ENCODE results near the gene RASAL1.

Gene RASAL1

GRCh38 chr12:113070117-113070906 lies 65.2 kb downstream of the RASAL1 start:
- DNase-seq, result no peak

DNA sequence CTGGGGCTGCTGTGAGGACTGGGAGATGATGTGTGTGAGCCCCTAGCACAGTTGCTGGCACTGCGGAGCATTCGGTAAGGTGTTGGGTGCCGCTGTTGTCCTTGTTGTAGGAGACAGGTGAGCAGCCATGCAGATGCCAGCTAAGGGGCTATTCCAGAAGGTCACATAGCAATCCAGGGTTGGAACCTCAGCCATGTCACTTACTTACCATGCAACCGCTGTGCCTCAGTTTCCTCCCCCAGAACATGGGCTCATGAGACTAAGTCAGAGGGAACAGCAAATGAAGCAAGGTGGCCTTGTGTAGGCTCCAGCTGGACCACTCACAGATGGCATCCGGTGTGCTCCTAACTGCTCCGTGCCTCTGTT lies 65.8 kb downstream of the RASAL1 start:
- DNase-seq, result no peak

DNA sequence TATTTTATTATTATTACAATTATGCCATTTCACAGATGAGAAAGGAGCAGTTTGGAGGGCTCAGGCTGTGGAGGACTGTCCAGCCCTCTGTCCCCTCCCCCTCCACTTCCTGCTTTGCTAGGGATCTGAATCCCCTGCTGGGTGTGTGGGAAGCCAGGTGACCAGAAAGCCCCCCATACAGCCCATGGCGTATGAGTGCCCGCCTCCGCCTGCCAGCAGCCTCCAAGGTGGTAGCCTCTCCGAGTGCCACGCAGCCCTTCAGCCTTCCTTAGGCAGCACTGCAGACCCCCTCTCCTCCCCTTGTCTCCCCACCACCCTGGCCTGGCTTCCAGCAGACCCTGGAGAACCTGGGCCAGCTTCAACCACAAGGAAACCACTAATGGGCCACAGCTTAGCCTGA lies 66.4 kb downstream of the RASAL1 start:
- DNase-seq, result no peak

- no peak for DNase-seq
Observed at GRCh38 chr12:113067987-113068935, 67.3 kb downstream of the RASAL1 start.

DNA sequence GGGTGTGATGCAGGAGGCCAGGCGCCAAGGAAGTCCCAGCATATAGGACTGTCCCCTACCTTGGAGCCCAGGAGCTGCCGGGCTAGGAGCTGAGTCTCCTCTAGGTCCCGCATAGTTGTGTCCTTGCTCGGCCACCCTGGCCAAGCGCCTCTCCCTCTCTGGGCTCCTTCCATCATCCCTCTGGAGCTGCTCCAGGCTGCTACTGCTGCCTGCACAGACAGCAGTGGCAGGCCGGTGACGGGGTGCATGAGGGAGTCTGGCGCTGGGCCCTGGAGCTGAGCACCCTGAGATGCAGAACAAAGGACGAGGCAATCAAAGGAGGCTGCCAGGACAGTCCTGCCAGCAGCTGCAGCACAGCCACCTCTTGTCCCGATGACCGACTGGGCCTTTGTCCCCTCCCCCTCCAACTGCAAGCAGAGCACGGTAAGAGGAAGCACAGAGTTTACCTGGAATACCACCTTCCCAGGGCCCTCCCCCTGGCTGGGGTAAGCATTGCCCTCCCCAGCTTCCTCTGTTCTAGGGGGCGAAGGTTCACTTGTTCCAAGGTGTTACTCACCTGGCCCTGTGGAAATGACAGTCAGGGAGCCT lies 68.7 kb downstream of the RASAL1 start:
- DNase-seq, result no peak

- no peak for DNase-seq
Observed at GRCh38 chr12:113065126-113066007, 70.2 kb downstream of the RASAL1 start.

DNA sequence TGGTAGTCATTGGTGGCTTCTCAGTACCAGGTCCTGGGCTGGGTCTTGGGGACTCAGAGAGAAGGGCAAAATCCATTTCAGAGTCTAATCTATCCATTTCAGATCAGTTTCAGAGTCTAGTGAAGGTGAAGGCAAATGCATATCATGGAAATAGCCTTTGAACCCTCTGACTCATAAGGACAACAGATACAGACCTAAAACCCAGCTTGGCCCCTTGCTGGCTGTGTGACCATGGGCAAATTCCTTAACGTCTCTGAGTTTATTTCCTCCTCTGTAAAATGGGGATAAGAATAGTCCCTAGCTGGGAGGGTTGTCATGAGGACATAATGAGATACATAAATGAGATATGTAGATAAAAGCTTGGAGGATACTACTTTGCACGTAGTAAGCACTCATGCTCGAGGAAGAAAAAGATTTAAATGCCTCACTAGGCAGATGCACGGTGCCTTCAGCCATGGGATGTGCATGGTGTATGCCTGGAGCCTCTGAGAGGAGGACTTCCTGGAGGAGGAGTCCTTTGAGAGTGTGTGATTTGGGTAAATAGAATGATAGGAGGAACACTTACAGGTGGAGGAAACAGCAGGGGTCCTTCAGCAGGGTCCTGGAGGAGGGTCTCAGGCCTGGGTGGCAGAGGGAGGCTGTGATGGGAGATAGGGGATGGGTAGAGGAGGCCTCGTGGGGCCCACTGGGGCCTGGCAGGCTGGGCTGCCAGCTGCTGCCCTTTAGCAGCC lies 71.0 kb downstream of the RASAL1 start:
- no peak for DNase-seq

DNA sequence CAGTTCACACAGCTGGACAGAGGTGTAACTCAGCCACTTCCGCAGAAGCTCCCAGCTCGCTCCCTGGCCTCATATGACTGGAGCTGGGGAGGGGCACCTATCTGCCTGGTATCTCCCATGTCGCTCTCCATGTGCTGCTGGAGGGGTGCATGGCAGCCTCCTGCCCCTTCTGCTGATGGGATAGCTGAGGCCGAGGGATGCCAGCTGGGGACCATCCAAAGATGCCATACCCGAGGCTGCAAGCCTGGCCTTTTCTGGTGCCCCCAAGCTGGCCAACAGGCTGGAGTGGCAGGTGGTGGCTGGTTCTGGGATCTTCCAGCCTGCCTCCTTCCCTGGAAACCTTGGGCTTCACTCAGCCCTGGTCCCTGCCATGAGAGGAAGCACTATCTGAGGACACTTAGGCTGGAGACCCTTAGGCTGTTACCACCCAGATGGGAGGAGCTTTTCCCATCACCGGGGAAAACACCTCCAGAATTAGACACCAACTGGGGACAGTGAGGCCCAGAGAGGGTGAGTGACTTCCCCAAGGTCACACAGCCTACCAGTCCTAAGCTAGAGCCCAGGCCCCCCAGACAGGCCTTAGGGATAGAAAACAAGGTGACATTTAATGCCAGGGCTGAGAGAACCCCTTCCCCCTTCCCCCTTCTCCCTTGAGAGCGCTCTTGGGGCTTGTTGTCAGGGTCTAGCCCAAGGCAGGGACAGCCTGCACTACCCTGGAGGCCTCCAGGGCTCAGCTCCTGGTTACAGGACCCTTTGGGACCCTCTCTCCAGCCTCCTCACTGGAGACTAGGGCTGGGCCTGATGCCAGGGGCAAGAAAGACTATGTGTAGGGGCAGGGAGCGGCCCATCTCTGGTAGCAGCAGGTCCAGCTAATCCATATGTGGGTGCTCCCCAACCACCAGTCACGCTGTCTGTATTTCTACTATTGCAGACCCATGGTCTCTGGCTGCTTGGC lies 71.9 kb downstream of the RASAL1 start:
- no peak for DNase-seq

DNA sequence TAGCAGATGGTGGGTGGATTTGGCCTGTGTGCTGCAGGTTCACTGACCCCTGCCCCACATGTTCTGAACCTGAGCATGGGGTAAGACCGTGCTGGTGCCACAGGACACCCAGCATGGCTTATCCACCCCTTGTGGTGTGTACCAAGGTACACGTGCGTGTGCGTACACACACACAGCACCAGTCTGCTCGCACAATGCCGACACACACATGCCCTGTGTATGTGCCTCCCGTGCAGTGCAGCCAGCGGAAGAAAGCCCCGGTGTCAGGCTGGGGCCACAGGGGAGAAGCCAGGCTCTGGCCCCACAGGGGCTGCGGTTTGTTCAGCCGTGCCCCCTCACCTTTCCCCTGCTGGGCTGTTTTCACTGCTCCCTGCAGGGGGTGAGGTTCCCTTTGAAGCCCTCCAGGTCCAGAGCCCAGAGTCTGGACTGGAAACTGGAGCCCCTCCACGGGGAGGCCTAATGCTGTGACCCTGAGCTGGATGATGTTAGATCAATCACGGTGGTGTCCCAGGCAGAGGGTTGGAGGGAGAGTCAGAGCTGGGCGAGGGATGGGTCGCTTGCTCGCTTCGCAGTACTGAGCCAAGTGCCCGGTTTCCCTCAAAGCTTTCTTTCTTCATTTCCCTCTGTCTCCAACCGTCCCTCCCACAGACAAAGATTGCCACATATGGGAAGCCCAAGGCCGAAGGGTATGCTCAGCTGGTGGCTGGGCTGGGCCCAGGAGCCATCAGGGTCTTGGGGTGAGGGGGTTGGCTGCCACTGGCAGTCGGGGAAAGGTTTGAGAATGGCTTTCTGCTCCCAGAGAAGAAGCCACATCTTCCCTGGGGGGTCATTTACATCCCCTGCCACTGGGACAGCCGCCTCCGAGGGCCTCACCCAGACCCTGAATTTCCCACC lies 72.8 kb downstream of the RASAL1 start:
- DNase-seq, result no peak

GRCh38 chr12:113061061-113061694 lies 74.4 kb downstream of the RASAL1 start:
- no peak for DNase-seq

GRCh38 chr12:113060336-113060960 lies 75.1 kb downstream of the RASAL1 start:
- no peak for DNase-seq

DNA sequence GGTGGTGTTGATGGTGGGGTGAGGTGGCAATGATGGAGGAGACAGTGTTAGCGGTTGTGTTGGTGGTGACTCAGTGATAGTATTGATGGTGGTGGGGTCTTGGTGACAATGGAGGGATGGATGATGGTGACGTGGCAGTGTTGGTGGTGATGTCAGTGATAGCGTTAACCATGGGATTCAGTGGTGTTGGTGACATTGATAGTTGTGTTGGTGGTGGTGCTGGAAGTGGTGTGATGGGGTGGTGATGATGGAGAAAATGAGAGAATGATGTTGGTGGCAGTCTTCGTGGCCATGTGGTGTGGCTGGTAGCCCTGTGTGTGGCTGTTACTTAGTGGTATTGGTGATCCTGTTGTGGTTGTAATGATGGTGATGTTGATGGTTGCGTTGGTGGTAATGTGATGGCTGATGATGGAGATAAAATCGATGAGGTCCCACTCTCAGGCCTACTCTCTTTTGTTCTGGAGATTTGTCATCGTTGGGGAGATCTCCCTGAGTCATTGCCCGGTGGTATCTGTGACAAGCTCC lies 76.4 kb downstream of the RASAL1 start:
- no peak for DNase-seq

GRCh38 chr12:113058553-113058952 lies 77.0 kb downstream of the RASAL1 start:
- no peak for DNase-seq

- DNase-seq, result no peak
Observed at GRCh38 chr12:113057565-113058485, 77.7 kb downstream of the RASAL1 start.

GRCh38 chr12:113056631-113057488 lies 78.7 kb downstream of the RASAL1 start, which contains the start of gene DTX1:
DTX1 (plus strand) TSS chr12:113056730; CDS start chr12:113058193, 1,463 bp downstream.
- DNase-seq, result no peak

GRCh38 chr12:113056381-113056630 lies 79.3 kb downstream of the RASAL1 start:
- DNase-seq, result no peak
